Measurements from ENCODE around the gene SLC37A1. TPM values are rescaled to one million over a fixed set of nuclear protein-coding genes. Genes with fewer than 3 reads are reported as not detected.
"Not testable (repeated sequence)": the region's sequence is repeated elsewhere in the genome, so short reads cannot be mapped to it uniquely, and the experiment has no call there.

Gene SLC37A1
- total RNA-seq, 1 donor from 2014 or later = 13.3 TPM

GRCh38 chr21:42592156-42592820, 78.6 kb downstream of the SLC37A1 start:
- DNase-seq (ENCODE audit: low read depth in 2 of 2) = no peak

- DNase-seq (ENCODE audit: low read depth in 2 of 2) = peak; percentile 51 to 73
Observed at GRCh38 chr21:42593007-42593814, 79.6 kb downstream of the SLC37A1 start.

- no peak for DNase-seq (ENCODE audit: low read depth in 2 of 2)
Observed at GRCh38 chr21:42594616-42595282, 81.1 kb downstream of the SLC37A1 start.

GRCh38 chr21:42595283-42596187, 81.9 kb downstream of the SLC37A1 start:
- no peak for DNase-seq (ENCODE audit: low read depth in 2 of 2)

- no peak for DNase-seq (ENCODE audit: low read depth in 2 of 2)
Observed at GRCh38 chr21:42596657-42597056, 83.0 kb downstream of the SLC37A1 start.

GRCh38 chr21:42597487-42598158, 84.0 kb downstream of the SLC37A1 start:
- DNase-seq (ENCODE audit: low read depth in 2 of 2) = no peak

- no peak for DNase-seq (ENCODE audit: low read depth in 2 of 2)
Observed at GRCh38 chr21:42598159-42598735, 84.6 kb downstream of the SLC37A1 start.

GRCh38 chr21:42599486-42599885, 85.8 kb downstream of the SLC37A1 start:
- DNase-seq (ENCODE audit: low read depth in 2 of 2) = no peak

GRCh38 chr21:42599962-42600361, 86.3 kb downstream of the SLC37A1 start:
- no peak for DNase-seq (ENCODE audit: low read depth in 2 of 2)

- DNase-seq (ENCODE audit: low read depth in 2 of 2) = no peak
Observed at GRCh38 chr21:42601656-42602055, 88.0 kb downstream of the SLC37A1 start.

- DNase-seq (ENCODE audit: low read depth in 2 of 2) = no peak
Observed at GRCh38 chr21:42607102-42607501, 93.5 kb downstream of the SLC37A1 start.

- no peak for DNase-seq (ENCODE audit: low read depth in 2 of 2)
Observed at GRCh38 chr21:42607525-42608102, 94.0 kb downstream of the SLC37A1 start.

GRCh38 chr21:42608446-42608845, 94.8 kb downstream of the SLC37A1 start:
- no peak for DNase-seq (ENCODE audit: low read depth in 2 of 2)

GRCh38 chr21:42609811-42610210, 96.2 kb downstream of the SLC37A1 start:
- DNase-seq (ENCODE audit: low read depth in 2 of 2) = no peak

GRCh38 chr21:42611852-42612251, 98.2 kb downstream of the SLC37A1 start:
- no peak for DNase-seq (ENCODE audit: low read depth in 2 of 2)

- no peak for DNase-seq (ENCODE audit: low read depth in 2 of 2)
Observed at GRCh38 chr21:42612390-42612789, 98.7 kb downstream of the SLC37A1 start.

GRCh38 chr21:42613756-42614155, 100.1 kb downstream of the SLC37A1 start:
- DNase-seq (ENCODE audit: low read depth in 2 of 2) = no peak

- DNase-seq (ENCODE audit: low read depth in 2 of 2) = no peak
Observed at GRCh38 chr21:42614396-42614795, 100.7 kb downstream of the SLC37A1 start.

GRCh38 chr21:42614811-42615351, 101.2 kb downstream of the SLC37A1 start:
- no peak for DNase-seq (ENCODE audit: low read depth in 2 of 2)

GRCh38 chr21:42615377-42615776, 101.7 kb downstream of the SLC37A1 start:
- not testable (repeated sequence) for DNase-seq (ENCODE audit: low read depth in 2 of 2)
